Islet precursor cell (in vitro differentiated cells): ENCODE results near the gene SPNS2.

Source experiments
- DNase-seq: peaks from one replicate; pipeline ENCODE4 v3.0.0-alpha.2; 2018

SPNS2 gene

GRCh38 chr17:4520894-4521600 is 22.4 kb downstream of the SPNS2 start:
- DNase-seq = no peak

GRCh38 chr17:4522661-4523060 is 24.0 kb downstream of the SPNS2 start:
- DNase-seq = no peak

GRCh38 chr17:4523946-4524345 is 25.3 kb downstream of the SPNS2 start:
- no peak for DNase-seq

GRCh38 chr17:4525691-4526397 is 27.2 kb downstream of the SPNS2 start:
- DNase-seq = no peak

DNA sequence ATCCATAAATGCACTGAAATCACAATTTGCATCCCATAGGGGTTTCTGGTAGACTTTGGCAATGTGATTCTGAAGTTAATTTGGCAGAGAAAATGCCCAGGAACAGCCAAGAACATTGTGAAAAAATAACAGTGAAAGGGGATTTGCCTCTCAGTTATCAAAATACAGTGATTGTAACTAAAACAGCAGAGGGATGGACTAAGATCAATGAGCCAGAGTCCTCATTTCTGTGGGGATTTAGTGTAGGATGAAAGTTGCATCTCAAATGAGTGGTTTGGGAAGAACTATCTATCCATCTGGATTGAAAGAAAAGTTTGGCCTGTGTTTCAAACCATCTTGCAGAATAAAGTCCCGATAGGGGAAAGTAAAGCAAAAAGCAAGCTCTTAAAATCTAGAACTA is 28.5 kb downstream of the SPNS2 start:
- DNase-seq = no peak

GRCh38 chr17:4527566-4528125 is 29.0 kb downstream of the SPNS2 start:
- DNase-seq = no peak

DNA sequence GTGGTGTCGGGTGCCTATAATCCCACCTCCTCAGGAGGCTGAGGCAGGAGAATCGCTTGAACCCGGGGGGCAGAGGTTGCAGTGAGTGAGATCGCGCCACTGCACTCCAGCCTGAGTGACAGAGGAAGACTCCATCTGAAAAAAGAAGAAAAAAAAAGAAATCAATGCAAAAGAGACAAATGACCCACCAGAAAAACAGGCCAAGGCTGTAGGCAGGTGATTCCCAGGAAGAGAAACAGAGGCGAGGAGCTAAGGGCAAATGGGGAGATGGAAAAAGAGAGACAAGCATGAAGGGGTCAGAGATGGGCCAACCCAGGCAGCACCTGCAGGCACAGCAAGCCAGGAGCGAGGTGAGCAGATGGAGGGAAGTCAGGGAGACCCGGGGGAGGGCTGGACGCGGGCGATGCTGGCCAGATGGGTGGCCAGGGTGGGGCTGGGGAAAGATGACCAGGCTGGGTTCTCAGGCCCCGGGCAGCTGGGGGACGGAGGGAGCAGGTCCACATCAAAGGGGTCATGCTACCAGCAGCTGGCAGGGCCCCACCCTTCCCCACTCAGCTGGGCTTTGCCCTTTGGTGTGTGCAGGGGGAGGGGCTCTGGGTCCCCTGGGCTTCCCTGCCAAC is 31.0 kb downstream of the SPNS2 start:
- no peak for DNase-seq

DNA sequence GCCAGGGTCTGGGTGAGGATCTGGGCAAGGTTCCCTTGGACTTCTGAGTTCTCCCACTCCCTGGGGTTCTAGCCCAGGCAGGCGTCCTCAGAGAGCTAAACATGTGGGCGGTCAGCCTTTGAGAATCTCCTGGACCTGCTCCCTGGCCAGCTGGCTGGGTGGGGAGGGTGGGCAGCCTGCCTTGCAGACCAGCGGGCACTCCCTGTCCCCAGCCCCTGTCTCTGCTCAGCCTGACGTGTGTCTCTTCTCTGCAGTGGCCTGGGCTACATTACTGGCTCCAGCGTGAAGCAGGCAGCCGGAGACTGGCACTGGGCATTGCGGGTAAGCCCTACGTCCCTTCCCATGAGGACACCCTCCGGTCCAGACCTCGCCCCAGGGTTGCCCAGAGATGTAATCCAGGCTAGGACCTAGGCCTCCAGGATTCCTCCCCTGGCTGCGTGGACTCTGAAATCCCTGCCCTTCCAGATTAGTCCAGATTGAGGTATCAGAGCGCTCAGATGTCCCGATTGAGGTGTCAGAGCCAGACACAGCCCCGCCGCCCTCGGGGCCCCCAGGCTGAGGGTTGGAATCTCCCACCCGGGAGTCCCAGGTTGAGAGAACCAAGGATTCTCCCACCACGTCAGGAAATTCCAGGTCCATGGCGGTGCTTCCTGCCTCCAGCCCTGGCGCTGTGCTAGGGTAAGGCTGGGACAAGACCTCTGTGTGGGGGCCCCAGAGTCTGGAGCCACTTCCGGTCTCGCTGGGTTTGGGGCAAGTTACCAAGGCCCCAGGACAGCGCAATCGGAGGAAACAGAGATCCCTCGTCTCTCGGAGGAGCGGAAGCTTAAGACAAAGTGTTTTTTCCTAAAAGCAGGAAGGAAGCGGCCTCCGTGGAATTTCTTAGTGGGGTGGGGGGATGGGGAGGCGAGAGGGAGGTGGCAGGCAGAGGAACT is 32.4 kb downstream of the SPNS2 start:
- DNase-seq = no peak

GRCh38 chr17:4531988-4532736 is 33.5 kb downstream of the SPNS2 start:
- DNase-seq = no peak

DNA sequence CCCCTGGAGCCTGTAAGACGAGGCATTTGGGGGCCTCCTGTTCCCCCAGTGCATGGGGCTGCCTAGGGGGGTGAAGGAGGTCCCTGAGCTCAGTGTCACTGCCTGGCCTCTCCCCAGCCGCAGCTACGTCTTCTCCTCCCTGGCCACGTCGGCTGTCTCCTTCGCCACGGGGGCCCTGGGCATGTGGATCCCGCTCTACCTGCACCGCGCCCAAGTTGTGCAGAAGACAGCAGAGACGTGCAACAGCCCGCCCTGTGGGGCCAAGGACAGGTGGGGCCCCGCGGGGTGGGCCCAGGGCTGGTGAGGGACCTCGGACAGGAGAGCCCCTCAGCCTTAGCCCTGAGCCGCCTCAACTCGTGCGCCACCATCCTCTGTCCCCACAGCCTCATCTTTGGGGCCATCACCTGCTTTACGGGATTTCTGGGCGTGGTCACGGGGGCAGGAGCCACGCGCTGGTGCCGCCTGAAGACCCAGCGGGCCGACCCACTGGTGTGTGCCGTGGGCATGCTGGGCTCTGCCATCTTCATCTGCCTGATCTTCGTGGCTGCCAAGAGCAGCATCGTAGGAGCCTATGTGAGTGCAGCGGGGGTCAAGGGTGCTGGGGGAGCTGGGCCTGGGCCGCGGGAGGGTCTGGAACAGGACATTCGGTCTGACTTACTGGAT is 34.3 kb downstream of the SPNS2 start:
- no peak for DNase-seq

- no peak for DNase-seq
These were observed 35.1 kb downstream of the SPNS2 start for GRCh38 chr17:4533523-4534504.

- no peak for DNase-seq
These were observed 35.8 kb downstream of the SPNS2 start for GRCh38 chr17:4534515-4534914.

DNA sequence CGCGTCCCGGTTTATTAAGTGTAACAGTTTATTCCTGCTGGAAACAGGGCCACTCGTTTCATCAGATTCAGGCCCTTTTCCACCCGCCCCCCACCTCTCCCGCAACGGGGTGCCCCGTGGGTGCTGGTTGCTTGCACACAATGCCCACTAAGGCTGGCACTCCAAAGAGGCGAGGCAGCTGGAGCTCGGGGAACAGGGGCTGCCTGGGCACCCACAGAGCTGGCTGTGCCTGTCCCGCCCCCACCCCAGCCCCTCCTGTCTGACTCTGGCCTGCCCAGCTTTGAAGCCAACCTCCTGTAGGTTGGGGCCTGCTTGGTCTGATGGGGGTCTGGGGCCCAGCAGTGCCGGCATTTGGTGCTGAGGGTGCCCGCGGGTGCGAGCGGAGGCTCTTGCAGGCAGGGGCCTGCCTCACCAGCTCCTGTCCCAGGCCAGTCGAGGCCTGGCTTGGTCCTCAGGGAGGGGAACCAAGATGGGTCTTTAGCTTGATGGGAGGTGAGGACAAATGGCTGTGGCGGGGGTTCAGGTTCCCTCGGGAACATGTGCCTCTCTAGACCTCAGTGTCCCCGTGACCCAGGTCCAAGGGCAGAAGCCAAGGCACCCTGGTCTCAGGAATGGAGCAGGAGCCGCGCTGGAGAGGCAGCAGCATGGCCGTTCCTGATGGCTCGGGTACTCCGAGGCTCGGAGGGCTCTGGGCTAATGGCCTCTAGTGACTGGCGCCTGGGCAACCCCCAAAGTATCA is 36.4 kb downstream of the SPNS2 start:
- no peak for DNase-seq

GRCh38 chr17:4535667-4536258 is 37.1 kb downstream of the SPNS2 start:
- DNase-seq = no peak

DNA sequence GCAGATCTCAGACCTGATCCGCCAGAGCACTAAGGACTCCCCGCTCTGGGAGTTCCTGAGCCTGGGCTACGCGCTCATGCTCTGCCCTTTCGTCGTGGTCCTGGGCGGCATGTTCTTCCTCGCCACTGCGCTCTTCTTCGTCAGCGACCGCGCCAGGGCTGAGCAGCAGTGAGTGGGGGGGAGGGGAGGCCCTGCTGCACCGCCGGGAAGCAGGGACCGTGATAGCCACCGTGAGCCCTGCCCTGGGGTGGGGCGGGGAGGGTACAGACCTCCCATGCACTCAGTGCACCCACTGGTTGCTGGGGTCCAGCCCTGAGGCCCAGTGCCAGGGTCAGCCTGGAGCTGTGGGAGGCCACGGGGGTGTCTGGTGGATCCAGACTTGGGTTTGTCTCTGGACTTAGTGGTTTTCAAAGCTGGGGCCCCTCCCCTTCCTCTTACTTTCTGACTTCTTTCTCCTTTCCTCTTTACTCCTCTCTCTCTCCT is 37.6 kb downstream of the SPNS2 start:
- no peak for DNase-seq

DNA sequence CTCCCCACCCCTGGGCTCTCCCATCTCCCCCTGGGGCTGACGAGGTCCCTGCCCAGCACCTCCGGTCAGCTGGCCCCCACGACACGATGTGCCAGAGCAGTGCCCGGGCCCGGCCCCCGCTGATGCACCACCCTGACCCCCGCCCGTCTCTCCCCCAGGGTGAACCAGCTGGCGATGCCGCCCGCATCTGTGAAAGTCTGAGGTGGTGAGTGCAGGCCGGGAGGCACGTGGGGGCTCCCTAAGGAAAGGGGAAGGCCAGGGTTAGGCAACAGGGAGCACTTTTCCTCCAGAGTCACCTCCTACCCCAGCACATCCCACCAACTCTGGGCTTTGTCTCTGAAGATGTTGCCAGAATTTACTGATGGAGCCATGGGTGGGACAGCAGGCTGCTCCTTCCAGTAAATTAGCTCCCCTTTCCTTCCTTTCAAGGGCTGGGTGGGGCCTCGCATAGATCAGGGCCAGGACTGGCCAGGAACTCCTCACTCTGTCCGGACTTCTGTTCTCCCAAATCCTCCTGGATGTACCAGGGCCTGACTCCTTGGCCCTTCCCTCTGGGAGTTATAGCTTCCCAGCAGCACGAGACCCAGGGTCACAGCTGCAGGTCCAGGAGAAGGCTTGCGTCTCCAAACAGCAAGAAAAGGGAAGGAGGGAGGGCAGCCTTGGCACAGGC is 38.2 kb downstream of the SPNS2 start:
- no peak for DNase-seq

GRCh38 chr17:4537451-4538235 is 39.0 kb downstream of the SPNS2 start:
- DNase-seq = no peak
